Activated CD4-positive, alpha-beta T cell treated with anti-CD3 and anti-CD28 coated beads, Interleukin-2, Interleukin-4, amounts not matched to agents 100 ng/mL and 50 ng/mL, durations not matched to agents 16 hours and 8 hours (primary cell): ENCODE measurements around the gene PROM2.

ENCODE experiments used
- DNase-seq: peaks from one replicate; pipeline ENCODE4 v3.0.0-alpha.2; 2020; ENCODE audit warnings: low spot score

Gene PROM2

GRCh38 chr2:95285542-95285932 is 11.3 kb downstream of the PROM2 start:
- DNase-seq, result no peak

GRCh38 chr2:95287336-95287735 is 13.1 kb downstream of the PROM2 start:
- DNase-seq, result no peak

- no peak for DNase-seq
Measured at GRCh38 chr2:95287806-95288205, 13.6 kb downstream of the PROM2 start.

DNA sequence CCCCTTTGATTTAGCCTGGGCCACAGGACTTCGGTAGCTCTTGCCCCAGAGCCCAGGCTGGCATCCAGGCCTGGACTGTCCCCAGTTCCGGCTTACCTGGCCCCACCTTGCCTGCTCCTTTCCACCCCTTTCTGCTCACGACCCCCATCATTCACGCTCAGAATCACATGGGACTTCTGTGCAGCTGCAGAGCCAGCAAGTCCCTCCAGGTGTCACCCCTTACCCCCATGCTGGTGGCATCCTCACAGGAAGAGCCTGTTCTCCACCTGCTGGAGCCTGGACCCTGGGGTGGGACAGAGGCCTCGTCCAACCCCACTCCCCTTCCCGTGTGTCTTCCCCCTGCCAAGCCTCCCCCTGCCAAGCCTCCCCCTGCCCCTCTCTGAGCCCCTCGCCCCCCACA is 15.0 kb downstream of the PROM2 start:
- DNase-seq, result no peak

- DNase-seq, result no peak
Measured at GRCh38 chr2:95291222-95291621, 17.0 kb downstream of the PROM2 start.

DNA sequence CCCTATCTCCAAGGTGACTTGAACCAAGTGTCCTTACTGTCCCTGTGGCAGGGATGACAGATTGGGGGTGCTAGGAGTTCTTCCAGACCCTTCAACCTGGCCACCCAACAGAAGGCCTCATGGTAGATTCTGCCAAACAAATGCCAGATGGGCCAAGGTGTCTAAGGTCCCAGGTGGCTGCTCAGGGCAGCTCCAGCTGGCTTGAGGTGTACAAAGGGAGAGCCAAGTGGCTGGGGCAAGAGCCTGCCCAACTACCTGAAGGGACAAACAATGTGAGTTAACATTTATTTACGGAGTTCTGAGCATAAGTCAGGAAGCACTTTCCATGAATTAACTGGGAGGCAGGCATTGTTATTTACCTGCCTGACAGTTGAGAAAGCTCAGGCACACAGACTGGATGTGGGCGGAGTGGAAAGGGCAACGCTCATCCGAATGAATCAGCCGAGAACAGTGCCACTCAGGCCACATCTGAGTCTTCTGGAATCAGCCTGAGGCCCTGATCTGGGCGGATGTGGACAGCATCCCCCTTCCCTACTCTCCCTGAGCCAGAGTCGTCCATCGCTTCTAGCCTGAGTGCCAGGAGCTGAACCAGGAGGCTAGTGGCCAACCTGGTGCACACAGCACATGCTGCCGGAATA is 18.5 kb downstream of the PROM2 start:
- no peak for DNase-seq

- no peak for DNase-seq
Measured at GRCh38 chr2:95294579-95295250, 20.5 kb downstream of the PROM2 start.

GRCh38 chr2:95295376-95295775 is 21.1 kb downstream of the PROM2 start:
- DNase-seq, result no peak

GRCh38 chr2:95296011-95296410 is 21.8 kb downstream of the PROM2 start:
- DNase-seq, result no peak

- no peak for DNase-seq
Measured at GRCh38 chr2:95296880-95297487, 22.7 kb downstream of the PROM2 start, which contains the start of gene KCNIP3. Gene KCNIP3 (plus strand): TSS chr2:95297347. CDS start chr2:95297439, 92 bp downstream.

DNA sequence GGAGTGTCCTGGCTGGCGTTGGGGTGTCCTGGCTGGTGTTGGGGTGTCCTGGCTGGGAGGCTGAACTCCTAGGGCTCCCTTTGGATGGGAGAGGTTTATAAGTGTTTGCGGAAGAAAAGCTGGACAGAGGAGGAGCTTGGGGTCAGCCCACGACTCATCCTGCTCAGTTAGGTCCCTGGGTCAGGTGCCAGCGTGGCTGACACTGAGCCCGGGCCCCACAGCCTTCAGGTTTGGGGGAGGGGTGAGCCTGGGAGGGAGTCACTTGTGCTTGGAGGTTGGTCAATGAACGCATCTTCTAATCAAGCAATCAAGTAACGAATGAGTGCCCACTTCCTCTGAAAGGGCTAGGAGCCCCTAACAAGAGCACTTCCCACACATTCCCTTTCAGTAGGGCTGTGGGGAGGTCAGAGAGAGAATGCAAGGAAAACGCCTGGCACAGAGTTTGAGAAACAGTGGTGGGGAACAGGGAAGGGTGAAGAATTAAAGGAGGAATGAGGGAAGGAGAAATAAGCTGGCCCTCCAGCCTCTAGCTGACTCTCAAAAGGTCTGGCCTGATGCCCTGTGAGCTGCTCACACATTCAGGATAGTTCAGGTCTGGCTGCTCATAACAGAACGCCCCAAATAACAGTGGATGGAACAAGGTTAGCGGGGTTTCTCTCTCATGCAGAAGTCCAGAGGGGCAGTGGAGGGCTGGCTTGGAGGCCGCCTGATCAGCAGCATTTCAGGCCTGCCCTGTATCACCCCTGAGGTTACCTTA is 23.6 kb downstream of the PROM2 start:
- no peak for DNase-seq

DNA sequence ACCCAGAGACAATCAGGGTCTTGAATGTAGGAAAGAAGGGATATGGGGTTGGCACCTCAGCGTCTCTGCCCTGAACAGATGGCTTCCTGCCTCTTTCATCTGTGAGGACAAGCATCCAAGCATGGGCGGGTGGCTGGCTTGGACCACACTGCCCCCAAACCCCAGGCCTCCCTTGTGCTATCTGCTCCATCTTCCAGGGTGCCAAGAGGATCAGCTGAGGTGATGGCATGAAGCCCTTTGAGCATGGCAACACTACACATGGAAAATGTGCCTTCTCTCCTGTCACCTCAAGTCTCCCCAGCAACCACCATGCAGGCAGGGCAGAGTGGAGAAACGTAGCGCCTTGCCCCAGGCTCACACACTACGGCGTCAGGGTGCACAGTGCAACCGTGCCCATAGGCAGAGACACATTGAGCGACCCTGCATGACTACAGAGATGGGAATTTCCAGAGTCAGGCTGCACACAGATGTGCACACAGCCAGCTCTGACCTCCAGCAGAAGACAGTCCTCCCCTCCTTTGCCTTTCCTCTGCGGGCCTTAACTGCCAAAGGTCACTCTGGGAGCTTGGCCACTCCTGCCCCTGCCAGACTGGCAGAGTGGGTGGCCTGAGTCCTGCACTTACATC is 24.4 kb downstream of the PROM2 start:
- no peak for DNase-seq

- no peak for DNase-seq
Measured at GRCh38 chr2:95299961-95300360, 25.7 kb downstream of the PROM2 start.

DNA sequence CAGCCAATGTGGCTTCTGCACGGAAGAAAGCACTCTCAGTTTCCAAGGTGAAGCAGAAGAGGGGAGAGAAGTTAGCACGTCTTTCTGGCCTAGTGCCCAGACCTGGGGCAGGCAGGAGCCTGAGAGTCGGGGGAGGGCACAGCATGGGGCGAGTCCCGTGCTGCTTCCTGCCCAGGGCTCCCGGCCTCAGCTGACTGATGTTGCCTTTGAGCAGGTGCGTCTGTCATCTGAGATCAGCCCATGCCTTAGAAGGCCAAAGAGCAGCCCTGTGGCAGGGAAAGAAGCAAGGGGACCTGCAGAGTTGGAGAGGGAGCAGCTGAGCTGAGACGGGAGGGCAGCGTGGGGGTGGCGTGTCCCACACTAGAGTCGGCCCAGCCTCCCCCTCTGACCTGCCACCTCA is 26.2 kb downstream of the PROM2 start:
- DNase-seq, result no peak

DNA sequence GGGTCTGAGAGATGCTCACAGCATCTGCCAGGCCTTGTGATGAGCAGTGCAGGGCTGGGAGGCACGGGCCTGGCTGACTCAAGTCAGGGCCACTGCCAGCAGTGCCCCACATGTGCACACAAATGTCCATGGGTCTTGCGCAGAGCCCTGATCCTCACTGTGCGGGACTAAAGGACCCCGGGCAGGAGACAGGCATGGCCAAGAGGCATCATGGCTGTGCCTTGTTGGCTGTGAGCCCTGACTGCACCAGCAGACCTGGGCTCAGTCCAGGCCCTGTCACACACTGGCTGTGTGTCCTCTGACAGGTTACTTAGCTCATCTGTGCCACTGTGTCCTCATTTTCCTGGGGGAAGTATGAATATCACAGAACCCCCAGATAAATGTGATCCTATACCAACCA is 26.9 kb downstream of the PROM2 start:
- no peak for DNase-seq

DNA sequence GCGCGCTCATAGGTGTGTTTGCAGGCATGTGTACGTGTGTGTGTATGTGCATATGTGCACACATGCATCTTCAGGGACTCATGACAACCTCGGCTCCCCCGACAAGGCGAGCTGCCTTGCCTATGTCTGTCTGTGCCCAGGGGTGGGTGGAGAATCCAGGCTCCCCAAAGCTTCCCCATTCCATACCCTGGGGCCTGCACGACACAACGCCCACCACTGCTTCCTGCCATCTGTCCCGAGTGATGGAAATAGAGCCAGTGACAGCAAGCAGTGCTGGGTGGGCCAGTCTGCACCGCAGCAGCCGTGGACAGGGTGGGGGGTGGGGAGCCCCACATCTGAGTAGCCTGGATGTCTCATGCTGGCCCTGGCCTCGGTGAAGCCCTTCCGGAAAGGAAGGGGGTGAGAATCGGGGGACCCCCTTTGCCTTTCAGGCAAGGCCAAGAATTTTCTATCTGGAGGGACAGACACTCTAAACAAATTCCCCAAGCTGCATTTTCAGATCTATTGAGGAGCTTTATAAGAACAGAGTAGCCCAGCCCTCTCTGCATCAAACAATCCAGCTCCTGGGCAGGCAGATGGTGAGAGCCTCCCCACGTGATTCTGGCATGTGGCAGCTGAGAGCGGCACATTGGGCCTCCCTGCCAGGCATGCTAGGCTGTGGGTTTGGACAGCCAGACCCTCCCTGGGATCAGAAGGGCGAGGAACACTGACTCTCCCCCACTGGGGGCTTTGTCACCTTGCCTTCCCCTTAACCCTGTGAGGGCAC is 27.8 kb downstream of the PROM2 start:
- DNase-seq, result no peak

- DNase-seq, result no peak
Measured at GRCh38 chr2:95303191-95303919, 29.1 kb downstream of the PROM2 start.

- no peak for DNase-seq
Measured at GRCh38 chr2:95305380-95306061, 31.3 kb downstream of the PROM2 start.

- no peak for DNase-seq
Measured at GRCh38 chr2:95306336-95306895, 32.2 kb downstream of the PROM2 start.

GRCh38 chr2:95307036-95307435 is 32.8 kb downstream of the PROM2 start:
- no peak for DNase-seq
